ENCODE results near the gene ULK4. TPM values are rescaled to one million over a fixed set of nuclear protein-coding genes. Genes with fewer than 3 reads are reported as not detected.
A peak's percentile ranks its signal among the peaks of the same experiment; 100 is the strongest.

ULK4 gene
- total and polyA plus RNA-seq, 2 of the 4 experiments (the other 2 are of a cell fraction): 2.7 to 5.0 TPM

GRCh38 chr3:41673650-41674049 is 288.3 kb downstream of the ULK4 start:
- H3K27me3 ChIP-seq (ENCODE audit: control insufficient read depth, insufficient read depth, low read length): no peaks in the 10 kb centered on the region
- POLR2A ChIA-PET (ENCODE audit: unreplicated experiment): no interaction called here
- no CpG with 5 or more reads among the region's 2 CpGs for WGBS, 2 experiments (ENCODE audit: extremely low coverage in 2 of 2, insufficient read length in 1 of 2)
- in situ Hi-C loops (cut with MboI; ENCODE audit: low sequenced_read_pairs) (no loop called here), intact Hi-C loops (cut with micrococcal nuclease) (no loop called here), dilution Hi-C loops (cut with HindIII; ENCODE audit: low sequenced_read_pairs, unreplicated experiment) (no loop called here)
- peaks cover 2% of the 10 kb centered on the region; the same call in 1 of the 2 replicates for H3K4me1 ChIP-seq (ENCODE audit: control insufficient read depth, insufficient read depth, low read length)
- no peak overlapping the region for H2BK5ac ChIP-seq (ENCODE audit: low read depth, low read length, poor library complexity, severe bottlenecking)
- no peak overlapping the region for H3K56ac ChIP-seq (ENCODE audit: extremely low read depth, insufficient read depth, low read length)
- no peak overlapping the region for H2BK120ac ChIP-seq (ENCODE audit: low read depth, low read length)
- H3K79me1 ChIP-seq (ENCODE audit: low read depth in 1 of 2, low read length in 2 of 2): no peaks in the 10 kb centered on the region
- H3K14ac ChIP-seq (replicated peaks; ENCODE audit: low read depth, low read length): no peak overlapping the region
- DNase-seq (peak; percentile 75), ATAC-seq (ENCODE audit: low read depth) (peak; percentile 89)
- no peak overlapping the region for H2BK20ac ChIP-seq (ENCODE audit: low read depth, low read length)
- TF ChIP-seq MXI1 (IDR thresholded peaks at IDR 0.05; ENCODE audit: borderline replicate concordance, low read depth, low read length) (no peak), CEBPB (IDR thresholded peaks at IDR 0.05; ENCODE audit: low read depth, low read length) (peak; percentile 75)
- BruUV-seq (replicated peaks): no TSS peak
- H2AK5ac ChIP-seq (ENCODE audit: low read depth, low read length): no peak overlapping the region
- no peak overlapping the region for H2AFZ ChIP-seq (replicated peaks; ENCODE audit: low read length, poor library complexity)
- no peaks in the 10 kb centered on the region for H4K20me1 ChIP-seq (ENCODE audit: insufficient read depth, low read length)
- H3K9me1 ChIP-seq (ENCODE audit: insufficient read depth, low read length): 0 out of 2 replicates have a peak, but pooled peaks cover 2% of the 10 kb centered on the region
- no peak overlapping the region for H3K27ac ChIP-seq (ENCODE audit: insufficient read depth, low read length)
- no peak overlapping the region for H3K18ac ChIP-seq (ENCODE audit: low read depth, low read length)
- CTCF ChIA-PET: no interaction called here
- H3K4me2 ChIP-seq (ENCODE audit: low read depth, low read length): no peak overlapping the region
- no peak overlapping the region for H3K4me3 ChIP-seq (ENCODE audit: insufficient read depth, low read depth, low read length)
- no peak overlapping the region for H2BK15ac ChIP-seq (ENCODE audit: low read depth, low read length)
- no peak overlapping the region for H3K4ac ChIP-seq (ENCODE audit: low read depth, low read length)
- no peak overlapping the region for H2AK9ac ChIP-seq (replicated peaks; ENCODE audit: low read depth, low read length, poor library complexity)
- no peak overlapping the region for H3K23ac ChIP-seq (ENCODE audit: low read depth, low read length)
- H4K91ac ChIP-seq (ENCODE audit: insufficient read depth, low read depth, low read length): no peak overlapping the region
- no peak overlapping the region for H3K9ac ChIP-seq (ENCODE audit: low read depth, low read length)
- H3K9me3 ChIP-seq (ENCODE audit: control insufficient read depth, insufficient read depth, low read length): no peaks in the 10 kb centered on the region
- no peak overlapping the region for H4K8ac ChIP-seq (ENCODE audit: low read depth in 2 of 2, low read length in 2 of 2)
- H4K5ac ChIP-seq (ENCODE audit: low read depth, low read length): no peak overlapping the region
- no peaks in the 10 kb centered on the region for H3K36me3 ChIP-seq (ENCODE audit: control insufficient read depth, insufficient read depth, low read length)
